GM12874 (cell line): ENCODE data around the gene TRIM56.

Experiments
- TF ChIP-seq, protein P1 (sequence below): IDR thresholded peaks from 2 replicates; pipeline ENCODE4 v1.5.1; 2011; ENCODE audit warnings: low read depth, mild to moderate bottlenecking, control low read depth, low read length, moderate library complexity; ENCODE audit not compliant: insufficient read depth

The TRIM56 gene

GRCh38 chr7:101108330-101108857 lies 23.1 kb downstream of the TRIM56 start:
- TF ChIP-seq, protein P1, sequence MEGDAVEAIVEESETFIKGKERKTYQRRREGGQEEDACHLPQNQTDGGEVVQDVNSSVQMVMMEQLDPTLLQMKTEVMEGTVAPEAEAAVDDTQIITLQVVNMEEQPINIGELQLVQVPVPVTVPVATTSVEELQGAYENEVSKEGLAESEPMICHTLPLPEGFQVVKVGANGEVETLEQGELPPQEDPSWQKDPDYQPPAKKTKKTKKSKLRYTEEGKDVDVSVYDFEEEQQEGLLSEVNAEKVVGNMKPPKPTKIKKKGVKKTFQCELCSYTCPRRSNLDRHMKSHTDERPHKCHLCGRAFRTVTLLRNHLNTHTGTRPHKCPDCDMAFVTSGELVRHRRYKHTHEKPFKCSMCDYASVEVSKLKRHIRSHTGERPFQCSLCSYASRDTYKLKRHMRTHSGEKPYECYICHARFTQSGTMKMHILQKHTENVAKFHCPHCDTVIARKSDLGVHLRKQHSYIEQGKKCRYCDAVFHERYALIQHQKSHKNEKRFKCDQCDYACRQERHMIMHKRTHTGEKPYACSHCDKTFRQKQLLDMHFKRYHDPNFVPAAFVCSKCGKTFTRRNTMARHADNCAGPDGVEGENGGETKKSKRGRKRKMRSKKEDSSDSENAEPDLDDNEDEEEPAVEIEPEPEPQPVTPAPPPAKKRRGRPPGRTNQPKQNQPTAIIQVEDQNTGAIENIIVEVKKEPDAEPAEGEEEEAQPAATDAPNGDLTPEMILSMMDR, result no peak

DNA sequence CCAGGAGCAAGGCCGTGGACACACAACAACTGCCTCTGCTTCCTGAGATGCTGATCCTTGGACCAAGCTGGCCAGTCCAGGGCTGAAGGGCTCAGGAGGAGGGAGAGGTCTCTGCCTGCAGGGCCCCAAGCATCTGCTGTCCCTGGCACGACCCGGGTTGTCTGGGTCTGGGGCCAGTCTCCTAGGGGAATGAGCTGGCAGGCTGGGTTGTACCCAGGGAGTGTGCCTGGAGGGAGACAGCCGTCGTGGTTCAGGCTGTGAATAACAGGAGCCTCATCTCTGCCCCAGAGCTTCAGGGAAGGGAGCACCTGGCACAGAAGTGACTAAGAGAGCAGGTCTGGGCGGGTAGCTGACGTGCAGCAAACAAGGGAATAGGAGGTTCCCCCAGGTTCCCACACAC lies 23.7 kb downstream of the TRIM56 start:
- TF ChIP-seq, protein P1, result no peak

- TF ChIP-seq, protein P1, result no peak
Measured at GRCh38 chr7:101109368-101109767, 24.1 kb downstream of the TRIM56 start.

DNA sequence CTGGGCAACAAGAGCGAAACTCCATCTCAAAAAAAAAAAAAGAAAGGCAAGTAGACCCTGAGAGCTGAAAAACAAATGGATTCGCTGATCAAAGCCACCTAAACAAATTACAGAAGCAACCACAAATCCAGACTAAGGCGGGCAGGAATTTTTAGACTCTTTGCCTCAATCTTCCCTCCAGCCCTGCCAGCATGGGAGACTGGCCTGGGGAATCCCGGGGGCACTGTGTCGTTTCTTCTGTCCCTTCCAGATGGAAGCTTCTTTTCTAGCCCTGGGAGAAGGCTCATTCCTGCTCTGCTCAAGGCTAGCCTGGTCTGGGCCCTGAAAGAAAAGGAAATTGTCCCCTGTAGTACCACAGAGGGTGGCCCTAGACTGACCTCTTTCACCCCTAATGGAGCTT lies 26.0 kb downstream of the TRIM56 start:
- TF ChIP-seq, protein P1, result no peak

DNA sequence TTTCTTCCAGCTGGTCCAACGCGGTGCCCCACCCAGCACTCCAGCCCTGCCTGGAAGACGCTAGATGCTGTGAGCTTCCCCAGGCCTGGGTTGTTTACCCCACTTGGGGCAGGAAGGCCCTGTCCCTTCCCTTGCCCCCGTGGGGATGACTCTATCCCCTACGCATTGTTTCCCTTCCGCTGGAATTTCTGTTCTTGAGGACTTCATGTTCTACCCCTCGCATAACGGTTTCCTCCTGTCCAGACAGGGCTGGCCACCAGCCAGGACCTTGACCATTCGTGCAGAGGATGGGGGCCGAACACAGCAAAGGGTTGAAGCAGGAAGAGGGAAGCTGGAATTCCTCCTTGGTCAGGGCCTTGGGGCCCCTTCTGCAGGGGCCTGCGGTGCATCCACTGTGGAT lies 27.0 kb downstream of the TRIM56 start:
- TF ChIP-seq, protein P1, result no peak

DNA sequence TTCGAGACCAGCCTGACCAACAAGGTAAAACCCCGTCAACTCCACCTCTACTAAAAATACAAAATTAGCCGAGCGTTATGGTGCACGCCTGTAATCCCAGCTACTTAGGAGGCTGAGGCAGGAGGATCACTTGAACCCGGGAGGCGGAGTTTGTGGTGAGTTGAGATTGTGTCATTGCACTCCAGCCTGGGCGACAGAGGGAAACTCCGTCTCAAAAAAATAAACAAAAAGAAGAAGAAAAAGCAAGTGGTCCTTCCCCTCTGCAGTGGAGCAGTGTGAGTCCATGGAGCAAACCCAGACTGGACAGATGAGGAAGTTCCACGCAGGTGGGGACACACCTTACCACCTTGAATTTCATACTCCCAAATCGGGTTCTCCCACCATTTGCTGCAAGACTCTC lies 28.6 kb downstream of the TRIM56 start:
- TF ChIP-seq, protein P1, result no peak

GRCh38 chr7:101114492-101114891 lies 29.2 kb downstream of the TRIM56 start:
- TF ChIP-seq, protein P1, result no peak
